GM18508 (cell line): ENCODE measurements around the gene NPL.

Experiments
- ATAC-seq: cut with Tn5 transposase; IDR thresholded peaks from one replicate; pipeline ENCODE4 v1.9.1; 2021; ENCODE audit warnings: moderate number of reproducible peaks; ENCODE audit not compliant: insufficient read depth, unreplicated experiment

The NPL gene

GRCh38 chr1:182809414-182809957 lies 19.9 kb downstream of the NPL start:
- ATAC-seq: no peak

GRCh38 chr1:182811975-182812722 lies 22.6 kb downstream of the NPL start:
- no peak for ATAC-seq

GRCh38 chr1:182816863-182817262 lies 27.3 kb downstream of the NPL start:
- no peak for ATAC-seq

- no peak for ATAC-seq
These were observed 28.2 kb downstream of the NPL start for GRCh38 chr1:182817802-182818201.

- ATAC-seq: no peak
These were observed 33.6 kb downstream of the NPL start for GRCh38 chr1:182823220-182823619.

- ATAC-seq: no peak
These were observed 37.3 kb downstream of the NPL start for GRCh38 chr1:182826892-182827291.

GRCh38 chr1:182829285-182829932 lies 39.8 kb downstream of the NPL start:
- ATAC-seq: no peak

- ATAC-seq: no peak
These were observed 43.7 kb downstream of the NPL start for GRCh38 chr1:182833271-182833670.

- no peak for ATAC-seq
These were observed 44.8 kb downstream of the NPL start for GRCh38 chr1:182834326-182834725.

GRCh38 chr1:182835806-182836205 lies 46.2 kb downstream of the NPL start:
- ATAC-seq: no peak

- peak; percentile 70 for ATAC-seq
These were observed 49.9 kb downstream of the NPL start, which contains the start of gene DHX9 for GRCh38 chr1:182839209-182840066. Gene DHX9, plus strand, starts transcription at chr1:182839347. Its CDS starts 3,220 bp downstream, at chr1:182842567.

GRCh38 chr1:182841368-182841988 lies 51.9 kb downstream of the NPL start:
- ATAC-seq: no peak

GRCh38 chr1:182842265-182842664 lies 52.7 kb downstream of the NPL start:
- no peak for ATAC-seq

- no peak for ATAC-seq
These were observed 55.8 kb downstream of the NPL start for GRCh38 chr1:182845379-182845778.

- no peak for ATAC-seq
These were observed 56.3 kb downstream of the NPL start for GRCh38 chr1:182845894-182846293.

- ATAC-seq: no peak
These were observed 57.5 kb downstream of the NPL start for GRCh38 chr1:182847105-182847504.

GRCh38 chr1:182848736-182849135 lies 59.2 kb downstream of the NPL start:
- no peak for ATAC-seq

- ATAC-seq: no peak
These were observed 60.7 kb downstream of the NPL start for GRCh38 chr1:182850319-182850718.

GRCh38 chr1:182851825-182852224 lies 62.3 kb downstream of the NPL start:
- no peak for ATAC-seq

GRCh38 chr1:182855911-182856310 lies 66.3 kb downstream of the NPL start:
- no peak for ATAC-seq
